ENCODE results near the gene COL4A5. TPM values are rescaled to one million over a fixed set of nuclear protein-coding genes. Genes with fewer than 3 reads are reported as not detected.

The COL4A5 gene
- total RNA-seq, 2 donors from 2014 or later = not detected

- H3K27ac Mint-ChIP-seq = no peak overlapping the region
- no peaks in the 10 kb centered on the region for H3K9me3 ChIP-seq (ENCODE audit: control insufficient read depth, low read length, poor library complexity, severe bottlenecking)
- no peaks in the 10 kb centered on the region for H3K27me3 Mint-ChIP-seq
- H3K4me1 Mint-ChIP-seq = no peaks in the 10 kb centered on the region
- ATAC-seq (no peak), DNase-seq (no peak)
- H3K4me3 Mint-ChIP-seq = no peak overlapping the region
- no peaks in the 10 kb centered on the region for H3K36me3 Mint-ChIP-seq (ENCODE audit: low read depth)
Observed at GRCh38 chrX:108610141-108610540, 170.5 kb downstream of the COL4A5 start.

GRCh38 chrX:108614616-108615015 is 175.0 kb downstream of the COL4A5 start:
- Mint-ChIP-seq H3K27ac (no peak overlapping the region), H3K36me3 (ENCODE audit: low read depth) (no peaks in the 10 kb centered on the region), H3K4me1 (no peaks in the 10 kb centered on the region), H3K27me3 (no peaks in the 10 kb centered on the region), H3K4me3 (no peak overlapping the region)
- no peaks in the 10 kb centered on the region for H3K9me3 ChIP-seq (ENCODE audit: control insufficient read depth, low read length, poor library complexity, severe bottlenecking)
- no peak for ATAC-seq
- no peak for DNase-seq

GRCh38 chrX:108640817-108641216 is 201.2 kb downstream of the COL4A5 start:
- no peak for ATAC-seq
- Mint-ChIP-seq H3K27me3 (no peaks in the 10 kb centered on the region), H3K4me1 (no peaks in the 10 kb centered on the region)

GRCh38 chrX:108641589-108642272 is 202.1 kb downstream of the COL4A5 start:
- Mint-ChIP-seq H3K4me3 (no peak overlapping the region), H3K4me1 (no peaks in the 10 kb centered on the region), H3K27me3 (no peaks in the 10 kb centered on the region), H3K27ac (no peak overlapping the region), H3K36me3 (ENCODE audit: low read depth) (no peaks in the 10 kb centered on the region)
- ATAC-seq (no peak), DNase-seq (no peak)
- no peaks in the 10 kb centered on the region for H3K9me3 ChIP-seq (ENCODE audit: control insufficient read depth, low read length, poor library complexity, severe bottlenecking)

More at GRCh38 chrX:108640817-108641216, 201.2 kb downstream of the COL4A5 start:
- H3K4me3 Mint-ChIP-seq = no peak overlapping the region
- H3K36me3 Mint-ChIP-seq (ENCODE audit: low read depth) = no peaks in the 10 kb centered on the region
- H3K9me3 ChIP-seq (ENCODE audit: control insufficient read depth, low read length, poor library complexity, severe bottlenecking) = no peaks in the 10 kb centered on the region
- no peak for DNase-seq
- no peak overlapping the region for H3K27ac Mint-ChIP-seq

GRCh38 chrX:108642273-108642628 is 202.6 kb downstream of the COL4A5 start:
- Mint-ChIP-seq H3K36me3 (ENCODE audit: low read depth) (no peaks in the 10 kb centered on the region), H3K27ac (no peak overlapping the region), H3K4me1 (no peaks in the 10 kb centered on the region), H3K4me3 (no peak overlapping the region), H3K27me3 (no peaks in the 10 kb centered on the region)
- ATAC-seq = no peak
- no peak for DNase-seq
- no peaks in the 10 kb centered on the region for H3K9me3 ChIP-seq (ENCODE audit: control insufficient read depth, low read length, poor library complexity, severe bottlenecking)

- H3K27ac Mint-ChIP-seq = no peak overlapping the region
- no peak overlapping the region for H3K4me3 Mint-ChIP-seq
- H3K27me3 Mint-ChIP-seq = no peaks in the 10 kb centered on the region
- DNase-seq (no peak), ATAC-seq (no peak)
- H3K9me3 ChIP-seq (ENCODE audit: control insufficient read depth, low read length, poor library complexity, severe bottlenecking) = no peaks in the 10 kb centered on the region
- H3K36me3 Mint-ChIP-seq (ENCODE audit: low read depth) = no peaks in the 10 kb centered on the region
- no peaks in the 10 kb centered on the region for H3K4me1 Mint-ChIP-seq
Observed at GRCh38 chrX:108664701-108665100, 225.1 kb downstream of the COL4A5 start.

- ATAC-seq (no peak), DNase-seq (no peak)
- Mint-ChIP-seq H3K4me3 (no peak overlapping the region), H3K36me3 (ENCODE audit: low read depth) (no peaks in the 10 kb centered on the region), H3K27me3 (no peaks in the 10 kb centered on the region), H3K27ac (no peak overlapping the region), H3K4me1 (no peaks in the 10 kb centered on the region)
- H3K9me3 ChIP-seq (ENCODE audit: control insufficient read depth, low read length, poor library complexity, severe bottlenecking) = no peaks in the 10 kb centered on the region
Observed at GRCh38 chrX:108666101-108666500, 226.5 kb downstream of the COL4A5 start.

- Mint-ChIP-seq H3K36me3 (ENCODE audit: low read depth) (no peaks in the 10 kb centered on the region), H3K27ac (no peak overlapping the region), H3K4me1 (no peaks in the 10 kb centered on the region), H3K27me3 (no peaks in the 10 kb centered on the region), H3K4me3 (no peak overlapping the region)
- H3K9me3 ChIP-seq (ENCODE audit: control insufficient read depth, low read length, poor library complexity, severe bottlenecking) = no peaks in the 10 kb centered on the region
- DNase-seq (no peak), ATAC-seq (no peak)
Observed at GRCh38 chrX:108671526-108671925, 231.9 kb downstream of the COL4A5 start.

GRCh38 chrX:108696690-108697089 is 257.1 kb downstream of the COL4A5 start:
- no peak for ATAC-seq
- Mint-ChIP-seq H3K27ac (no peak overlapping the region), H3K27me3 (no peaks in the 10 kb centered on the region), H3K36me3 (ENCODE audit: low read depth) (no peaks in the 10 kb centered on the region), H3K4me1 (no peaks in the 10 kb centered on the region), H3K4me3 (no peak overlapping the region)
- DNase-seq = no peak
- H3K9me3 ChIP-seq (ENCODE audit: control insufficient read depth, low read length, poor library complexity, severe bottlenecking) = no peaks in the 10 kb centered on the region

GRCh38 chrX:108699368-108699767 is 259.7 kb downstream of the COL4A5 start:
- Mint-ChIP-seq H3K4me1 (no peaks in the 10 kb centered on the region), H3K36me3 (ENCODE audit: low read depth) (no peaks in the 10 kb centered on the region), H3K27me3 (no peaks in the 10 kb centered on the region), H3K4me3 (no peak overlapping the region), H3K27ac (no peak overlapping the region)
- DNase-seq (no peak), ATAC-seq (no peak)
- no peaks in the 10 kb centered on the region for H3K9me3 ChIP-seq (ENCODE audit: control insufficient read depth, low read length, poor library complexity, severe bottlenecking)

- Mint-ChIP-seq H3K4me1 (no peaks in the 10 kb centered on the region), H3K27me3 (no peaks in the 10 kb centered on the region), H3K36me3 (ENCODE audit: low read depth) (no peaks in the 10 kb centered on the region), H3K27ac (no peak overlapping the region), H3K4me3 (no peak overlapping the region)
- ATAC-seq (no peak), DNase-seq (no peak)
- no peaks in the 10 kb centered on the region for H3K9me3 ChIP-seq (ENCODE audit: control insufficient read depth, low read length, poor library complexity, severe bottlenecking)
Observed at GRCh38 chrX:108701633-108702032, 262.0 kb downstream of the COL4A5 start.

- no peak for ATAC-seq
- Mint-ChIP-seq H3K36me3 (ENCODE audit: low read depth) (no peaks in the 10 kb centered on the region), H3K4me1 (no peaks in the 10 kb centered on the region), H3K27ac (no peak overlapping the region), H3K4me3 (no peak overlapping the region), H3K27me3 (no peaks in the 10 kb centered on the region)
- no peak for DNase-seq
- H3K9me3 ChIP-seq (ENCODE audit: control insufficient read depth, low read length, poor library complexity, severe bottlenecking) = no peaks in the 10 kb centered on the region
Observed at GRCh38 chrX:108702530-108702929, 262.9 kb downstream of the COL4A5 start.

- ATAC-seq (no peak), DNase-seq (no peak)
- H3K4me3 Mint-ChIP-seq = no peak overlapping the region
- no peaks in the 10 kb centered on the region for H3K4me1 Mint-ChIP-seq
- H3K27me3 Mint-ChIP-seq = no peaks in the 10 kb centered on the region
- H3K36me3 Mint-ChIP-seq (ENCODE audit: low read depth) = no peaks in the 10 kb centered on the region
- H3K27ac Mint-ChIP-seq = no peak overlapping the region
- H3K9me3 ChIP-seq (ENCODE audit: control insufficient read depth, low read length, poor library complexity, severe bottlenecking) = no peaks in the 10 kb centered on the region
Observed at GRCh38 chrX:108704839-108705238, 265.2 kb downstream of the COL4A5 start.

- H3K27ac Mint-ChIP-seq = no peak overlapping the region
- H3K4me1 Mint-ChIP-seq = no peaks in the 10 kb centered on the region
- no peaks in the 10 kb centered on the region for H3K27me3 Mint-ChIP-seq
- ATAC-seq = no peak
- no peaks in the 10 kb centered on the region for H3K36me3 Mint-ChIP-seq (ENCODE audit: low read depth)
- no peaks in the 10 kb centered on the region for H3K9me3 ChIP-seq (ENCODE audit: control insufficient read depth, low read length, poor library complexity, severe bottlenecking)
- no peak overlapping the region for H3K4me3 Mint-ChIP-seq
- no peak for DNase-seq
Observed at GRCh38 chrX:108712886-108713285, 273.2 kb downstream of the COL4A5 start.

Data from T-helper 17 cell (primary cell).